ENCODE results near the gene ATOH7. TPM values are rescaled to one million over a fixed set of nuclear protein-coding genes. Genes with fewer than 3 reads are reported as not detected.

Gene ATOH7
- total RNA-seq, 2 experiments from 2014 or later, result 0.21 to 0.57 TPM

- intact Hi-C loops (cut with micrococcal nuclease; ENCODE audit: unreplicated experiment), result no loop called here
- no peak overlapping the region for H3K27ac ChIP-seq (ENCODE audit: low read depth, low read length, poor library complexity, severe bottlenecking)
- no peak for TF ChIP-seq EZH2phosphoT487 (IDR thresholded peaks at IDR 0.05; ENCODE audit: borderline replicate concordance, low read depth, low read length)
- H3K4me1 ChIP-seq (ENCODE audit: insufficient read depth, low read length, poor library complexity, severe bottlenecking), result no peaks in the 10 kb centered on the region
- no peaks in the 10 kb centered on the region for H3K9me2 ChIP-seq (ENCODE audit: insufficient read depth, low read length)
- DNase-seq (ENCODE audit: low spot score), result no peak
- no peaks in the 10 kb centered on the region for H3K79me2 ChIP-seq (ENCODE audit: insufficient read depth, low read depth, low read length)
- H2AFZ ChIP-seq (ENCODE audit: low read length), result no peak overlapping the region
- CTCF ChIA-PET (ENCODE audit: unreplicated experiment), result interaction anchor here (1.3 kb wide), 1 partner anchor 77 kb away, joined by 3 read pairs; no protein-coding TSS in a partner anchor
- H3K36me3 ChIP-seq (ENCODE audit: insufficient read depth, low read length), result no peaks in the 10 kb centered on the region
- POLR2A ChIA-PET, result no interaction called here
- H3K4me3 ChIP-seq (ENCODE audit: low read depth, low read length, poor library complexity, severe bottlenecking), result no peak overlapping the region
- no TSS peak for BruUV-seq (replicated peaks)
- no peaks in the 10 kb centered on the region for H3K9me3 ChIP-seq (ENCODE audit: low read length)
- no peaks in the 10 kb centered on the region for H4K20me1 ChIP-seq (ENCODE audit: insufficient read depth, low read length)
- H3K4me2 ChIP-seq (ENCODE audit: low read length), result no peak overlapping the region
Measured at GRCh38 chr10:68224810-68225209, 7.1 kb downstream of the ATOH7 start.

- DNase-seq (ENCODE audit: low spot score), result peak; percentile 65
- no peak overlapping the region for H3K27ac ChIP-seq (ENCODE audit: low read depth, low read length, poor library complexity, severe bottlenecking)
- no peak overlapping the region for H3K4me2 ChIP-seq (ENCODE audit: low read length)
- H2AFZ ChIP-seq (ENCODE audit: low read length), result peak overlapping the region; percentile 76; the same call in 1 of the 2 replicates
- H3K4me3 ChIP-seq (ENCODE audit: low read depth, low read length, poor library complexity, severe bottlenecking), result no peak overlapping the region
- H3K79me2 ChIP-seq (ENCODE audit: insufficient read depth, low read depth, low read length), result no peaks in the 10 kb centered on the region
- POLR2A ChIA-PET, result interaction anchor here (0.6 to 1.7 kb wide), 8 partner anchors 10 to 648 kb away, joined by 3 to 5 read pairs (median 4); no protein-coding TSS in a partner anchor
- no peaks in the 10 kb centered on the region for H3K9me3 ChIP-seq (ENCODE audit: low read length)
- H4K20me1 ChIP-seq (ENCODE audit: insufficient read depth, low read length), result no peaks in the 10 kb centered on the region
- CTCF ChIA-PET (ENCODE audit: unreplicated experiment), result interaction anchor here (1.3 kb wide), 1 partner anchor 78 kb away, joined by 3 read pairs; no protein-coding TSS in a partner anchor
- peak; percentile 51 for TF ChIP-seq CTCF (conservative IDR thresholded peaks at IDR 0.05; ENCODE audit: low read length)
- no peak for TF ChIP-seq EZH2phosphoT487 (IDR thresholded peaks at IDR 0.05; ENCODE audit: borderline replicate concordance, low read depth, low read length)
- intact Hi-C loops (cut with micrococcal nuclease; ENCODE audit: unreplicated experiment), result no loop called here
- no peaks in the 10 kb centered on the region for H3K4me1 ChIP-seq (ENCODE audit: insufficient read depth, low read length, poor library complexity, severe bottlenecking)
- no TSS peak for BruUV-seq (replicated peaks)
- H3K36me3 ChIP-seq (ENCODE audit: insufficient read depth, low read length), result no peaks in the 10 kb centered on the region
- H3K9me2 ChIP-seq (ENCODE audit: insufficient read depth, low read length), result no peaks in the 10 kb centered on the region
Measured at GRCh38 chr10:68223535-68224165, 8.3 kb downstream of the ATOH7 start.

GRCh38 chr10:68222391-68222790 lies 9.5 kb downstream of the ATOH7 start:
- BruUV-seq (replicated peaks), result no TSS peak

More at GRCh38 chr10:68222391-68222790, 9.5 kb downstream of the ATOH7 start:
- Histone ChIP-seq H3K4me1 (ENCODE audit: insufficient read depth, low read length, poor library complexity, severe bottlenecking) (no peaks in the 10 kb centered on the region), H2AFZ (ENCODE audit: low read length) (no peak overlapping the region), H3K9me3 (ENCODE audit: low read length) (no peaks in the 10 kb centered on the region), H3K27ac (ENCODE audit: low read depth, low read length, poor library complexity, severe bottlenecking) (no peak overlapping the region), H4K20me1 (ENCODE audit: insufficient read depth, low read length) (no peaks in the 10 kb centered on the region), H3K4me2 (ENCODE audit: low read length) (no peak overlapping the region), H3K9me2 (ENCODE audit: insufficient read depth, low read length) (no peaks in the 10 kb centered on the region), H3K36me3 (ENCODE audit: insufficient read depth, low read length) (no peaks in the 10 kb centered on the region), H3K4me3 (ENCODE audit: low read depth, low read length, poor library complexity, severe bottlenecking) (no peak overlapping the region), H3K79me2 (ENCODE audit: insufficient read depth, low read depth, low read length) (no peaks in the 10 kb centered on the region)
- POLR2A ChIA-PET, result interaction anchor here (0.7 to 1.7 kb wide), 2 partner anchors 15 to 92 kb away, joined by 3 to 4 read pairs; no protein-coding TSS in a partner anchor
- TF ChIP-seq EZH2phosphoT487 (IDR thresholded peaks at IDR 0.05; ENCODE audit: borderline replicate concordance, low read depth, low read length) (no peak), CTCF (conservative IDR thresholded peaks at IDR 0.05; ENCODE audit: low read length) (no peak)
- DNase-seq (ENCODE audit: low spot score), result no peak
- CTCF ChIA-PET (ENCODE audit: unreplicated experiment), result no interaction called here
- intact Hi-C loops (cut with micrococcal nuclease; ENCODE audit: unreplicated experiment), result no loop called here
